HK-2 (cell line): ENCODE measurements around the gene RAP1A.
"Not testable (repeated sequence)": the region's sequence is repeated elsewhere in the genome, so short reads cannot be mapped to it uniquely, and the experiment has no call there.

Source experiments
- DNase-seq: peaks from one replicate; pipeline ENCODE4 v3.0.0-alpha.2; 2018; ENCODE audit not compliant: unreplicated experiment

RAP1A gene

DNA sequence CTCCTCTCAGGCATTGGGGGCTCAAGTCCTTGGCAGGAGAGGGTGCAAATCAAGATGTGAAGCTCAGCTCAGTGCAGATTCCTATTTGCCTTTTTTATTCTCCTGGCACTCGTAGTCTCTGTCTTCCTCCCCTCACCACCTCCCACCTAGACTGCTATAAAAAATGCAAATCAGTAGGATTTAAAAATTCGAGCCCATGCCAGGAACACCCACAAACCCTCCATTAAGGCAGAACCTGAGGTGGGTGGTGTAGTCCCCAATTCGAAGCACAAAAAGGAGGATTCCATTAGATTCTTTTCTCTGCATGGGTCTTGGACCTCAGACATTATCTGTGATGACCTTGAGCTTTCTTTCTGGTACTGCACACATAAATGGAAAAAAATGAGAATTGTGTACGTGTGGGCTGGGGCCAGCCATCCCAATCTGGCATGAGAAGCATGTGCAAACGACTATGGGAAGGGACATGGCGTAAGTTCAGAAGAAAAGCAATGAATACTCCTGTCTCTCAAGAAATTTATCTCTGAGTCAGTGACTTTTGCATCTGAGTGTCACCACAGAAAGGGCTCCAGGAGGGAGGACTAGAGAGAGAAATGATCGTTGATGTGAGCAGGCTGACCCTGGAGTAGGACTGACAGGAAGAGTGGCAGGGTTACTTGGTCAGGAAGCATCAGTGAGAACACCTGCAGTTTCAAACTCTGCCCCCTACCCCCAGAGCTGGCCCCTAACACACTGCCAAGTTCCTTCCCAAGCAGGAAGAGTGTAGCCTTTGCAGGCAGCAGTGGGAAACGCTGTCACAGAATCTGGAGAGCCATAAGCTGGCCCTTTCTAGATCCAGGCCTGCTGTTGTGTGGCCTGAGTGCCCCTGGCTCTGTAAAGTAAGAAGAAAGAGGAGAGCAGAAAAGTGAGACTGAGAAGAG, 117.9 kb downstream of the RAP1A start:
- DNase-seq: no peak

DNA sequence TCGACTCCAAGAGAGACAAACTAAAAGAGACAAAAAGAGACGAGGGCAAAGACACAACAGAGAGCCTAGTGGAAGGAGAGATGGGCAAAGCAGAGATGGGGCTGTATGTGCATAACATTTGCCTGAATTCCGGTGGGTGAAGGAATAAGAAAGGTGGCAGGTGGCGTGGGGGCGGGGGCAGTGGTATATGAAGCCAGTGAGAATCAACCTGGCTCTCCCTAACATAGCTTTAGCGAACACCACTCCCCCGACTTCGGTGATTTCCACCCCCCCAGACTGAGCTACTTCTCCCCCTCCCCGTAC, 118.5 kb downstream of the RAP1A start:
- no peak for DNase-seq

DNA sequence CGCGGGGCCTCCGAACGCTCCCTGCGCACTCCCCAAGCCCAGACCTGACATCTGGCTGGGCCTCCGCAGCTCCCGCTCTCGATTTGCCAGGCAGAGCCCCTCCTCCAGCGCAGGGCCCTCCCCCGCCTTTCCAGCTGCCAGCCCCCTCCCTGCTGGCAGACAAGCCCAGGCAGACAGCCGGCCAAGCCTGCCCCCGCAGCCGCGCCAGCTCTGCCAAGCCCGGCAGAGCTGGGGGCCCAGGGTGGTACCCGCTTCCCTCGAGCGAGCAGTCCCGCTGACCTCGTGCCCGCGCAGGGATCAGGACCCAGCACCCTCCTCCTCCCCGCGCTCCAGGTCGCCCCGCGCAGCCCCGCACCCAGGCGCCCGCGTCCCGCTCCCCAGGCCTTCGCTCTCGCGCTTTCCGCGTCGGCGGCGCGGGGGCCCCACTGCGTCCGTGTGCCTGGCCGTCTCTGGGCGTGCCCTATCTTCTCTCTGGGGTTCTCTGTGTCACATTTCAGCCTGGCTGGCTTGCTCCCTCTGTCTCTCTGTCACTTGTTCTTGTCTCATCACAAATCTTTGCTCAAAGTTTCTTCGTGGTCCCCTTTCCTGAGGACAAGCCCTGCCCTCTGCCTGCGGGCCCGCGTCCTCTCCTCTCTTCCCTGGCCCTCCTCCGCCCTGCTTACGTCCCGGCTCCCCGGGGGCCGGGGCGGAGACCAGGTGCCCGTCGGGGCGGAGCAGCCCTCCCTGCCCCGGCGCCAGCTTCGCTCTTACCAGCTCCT, 119.0 kb downstream of the RAP1A start:
- DNase-seq: peak; percentile 55

DNA sequence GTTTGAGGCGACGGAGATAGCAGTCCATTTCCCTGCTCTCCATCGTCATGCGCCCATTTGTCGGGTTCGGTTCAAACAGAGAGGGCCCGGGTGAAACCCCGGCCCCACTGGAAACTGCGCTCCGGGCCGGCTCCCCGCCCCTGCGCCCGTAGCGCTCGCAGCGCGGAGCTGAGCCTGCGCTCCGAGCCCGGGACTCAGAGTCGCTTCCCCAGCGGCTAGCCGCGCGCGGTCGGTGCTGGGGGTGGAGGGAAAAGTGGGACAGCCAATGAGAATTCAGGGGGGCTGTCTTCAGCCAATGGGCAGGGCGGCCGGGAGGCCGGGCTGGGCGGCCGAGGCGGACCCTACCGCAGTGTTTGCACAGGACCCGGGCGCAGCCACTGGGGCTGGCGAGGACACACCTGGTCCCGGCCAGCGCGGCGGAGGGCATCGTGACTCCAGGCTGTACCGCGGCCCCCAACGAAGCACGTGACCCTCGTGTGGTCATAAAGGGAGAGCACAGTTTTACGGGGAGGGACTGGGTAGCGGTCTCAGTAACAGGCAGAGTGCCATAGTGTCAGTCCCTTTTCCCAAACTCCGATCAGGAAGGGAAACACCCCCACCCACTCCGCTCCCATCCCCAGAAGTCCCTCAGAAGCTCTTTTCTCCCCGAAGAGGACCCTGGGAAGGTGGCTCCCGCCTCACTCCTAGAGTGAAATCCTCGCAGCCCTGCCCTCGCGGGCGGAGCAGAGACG, 119.8 kb downstream of the RAP1A start, which contains the start of gene INKA2:
Gene INKA2 (minus strand): TSS at position 202 of the 731 bp plus-strand sequence. CDS start 153 bp downstream, at position 49.
- DNase-seq: peak; percentile 93

DNA sequence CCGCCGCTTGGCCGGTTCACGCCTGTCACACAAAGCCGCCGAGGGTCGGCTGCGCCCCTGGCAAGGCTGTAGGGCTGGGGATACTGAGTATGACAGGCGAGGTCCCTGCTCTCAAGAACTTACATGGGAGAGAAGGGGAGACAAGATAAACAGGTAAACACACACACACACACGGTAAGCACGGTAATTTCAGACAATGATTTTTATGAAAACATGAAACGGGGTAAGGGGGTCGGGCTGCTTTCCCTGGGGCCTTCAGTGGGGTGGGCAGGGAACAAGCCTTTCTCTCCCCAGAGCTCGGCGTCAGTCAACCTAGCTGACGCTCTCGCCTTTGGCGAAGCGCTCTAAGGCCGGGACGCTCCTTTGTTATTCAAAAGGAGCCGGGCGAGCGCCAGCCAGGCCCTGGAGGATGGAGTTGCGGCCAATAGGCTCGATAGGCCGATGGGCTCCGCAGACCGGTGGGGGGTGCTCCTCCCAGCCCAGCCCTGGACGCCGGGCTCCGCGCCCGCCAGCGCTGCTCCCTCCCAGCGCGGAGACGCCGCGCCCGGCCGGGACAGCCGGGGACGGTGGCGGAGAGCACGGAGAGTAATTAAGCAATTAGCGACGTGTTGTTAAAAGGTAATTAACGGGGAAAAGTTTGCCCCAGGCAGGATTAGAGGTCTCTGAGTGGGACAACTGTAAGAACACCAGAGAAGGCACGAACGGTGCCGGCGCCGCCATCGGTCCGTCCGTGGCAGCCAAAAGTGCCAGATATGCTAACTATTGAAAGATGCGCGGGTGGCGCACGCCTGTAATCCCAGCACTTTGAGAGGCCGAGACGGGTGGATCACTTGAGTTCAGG, 120.6 kb downstream of the RAP1A start:
- peak; percentile 71 for DNase-seq

DNA sequence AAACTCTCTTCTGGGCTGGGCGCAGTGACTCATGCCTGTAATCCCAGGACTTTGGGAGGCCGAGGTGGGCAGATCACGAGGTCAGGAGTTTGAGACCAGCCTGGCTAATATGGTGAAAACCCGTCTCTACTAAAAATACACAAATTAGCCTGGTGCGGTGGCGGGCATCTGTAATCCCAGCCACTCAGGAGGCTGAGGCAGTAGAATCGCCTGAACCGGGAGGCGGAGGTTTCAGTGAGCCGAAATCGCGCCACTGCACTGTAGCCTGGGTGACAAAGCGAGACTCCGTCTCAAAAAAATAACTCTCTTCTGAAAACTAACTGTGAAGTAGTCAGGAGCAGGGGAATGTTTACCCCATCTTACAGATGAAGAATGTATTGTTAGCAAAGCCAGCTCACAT, 122.7 kb downstream of the RAP1A start:
- DNase-seq: not testable (repeated sequence)

DNA sequence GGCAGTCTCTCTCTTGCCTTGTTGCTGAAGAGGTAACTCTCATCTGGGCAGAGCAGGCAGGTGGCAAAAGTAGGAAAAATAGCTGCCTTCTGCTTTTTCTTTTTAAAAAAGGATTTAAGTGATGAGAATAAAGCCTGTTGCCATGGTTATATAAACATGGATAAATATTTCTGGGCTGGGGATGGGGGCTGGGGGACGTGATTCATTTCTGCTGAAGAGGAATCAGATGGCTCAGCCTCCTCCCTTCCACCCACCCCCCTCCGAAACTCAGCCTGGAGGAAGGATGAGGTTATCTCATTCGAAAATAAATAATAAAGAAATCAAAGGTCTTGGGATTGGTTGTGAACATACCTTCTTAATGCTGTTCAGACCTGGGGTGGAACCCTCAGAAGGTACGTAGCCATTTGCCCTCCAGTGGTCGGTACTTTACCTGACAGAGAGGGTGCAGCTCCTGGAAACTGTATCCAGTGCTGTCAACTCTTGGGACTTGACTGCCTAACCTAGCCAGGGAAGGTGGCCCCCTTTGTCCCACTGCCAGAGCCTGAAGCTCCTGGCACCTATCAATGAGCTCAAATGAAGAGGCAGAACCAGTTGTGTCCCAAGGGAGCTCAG, 123.5 kb downstream of the RAP1A start:
- DNase-seq: no peak

DNA sequence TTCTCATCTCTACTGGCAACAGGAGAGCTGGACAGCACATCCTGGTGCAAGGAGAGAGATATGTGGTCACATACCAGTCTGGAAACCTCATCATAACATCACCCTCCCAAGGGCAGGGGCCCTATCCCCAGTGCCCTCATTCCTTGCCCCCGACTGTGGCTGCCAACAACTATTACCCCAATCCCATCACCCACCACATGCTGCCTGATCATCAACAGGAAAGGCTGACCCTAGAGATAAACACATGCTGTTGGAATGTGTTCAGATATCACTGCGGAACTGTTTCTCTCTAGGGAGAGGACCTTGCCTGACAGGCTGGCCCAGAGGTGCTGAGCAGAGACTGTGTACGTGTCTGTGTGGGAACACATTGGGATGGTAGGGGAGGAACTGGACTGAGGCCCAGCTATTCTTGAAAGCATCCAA, 124.1 kb downstream of the RAP1A start:
- no peak for DNase-seq

DNA sequence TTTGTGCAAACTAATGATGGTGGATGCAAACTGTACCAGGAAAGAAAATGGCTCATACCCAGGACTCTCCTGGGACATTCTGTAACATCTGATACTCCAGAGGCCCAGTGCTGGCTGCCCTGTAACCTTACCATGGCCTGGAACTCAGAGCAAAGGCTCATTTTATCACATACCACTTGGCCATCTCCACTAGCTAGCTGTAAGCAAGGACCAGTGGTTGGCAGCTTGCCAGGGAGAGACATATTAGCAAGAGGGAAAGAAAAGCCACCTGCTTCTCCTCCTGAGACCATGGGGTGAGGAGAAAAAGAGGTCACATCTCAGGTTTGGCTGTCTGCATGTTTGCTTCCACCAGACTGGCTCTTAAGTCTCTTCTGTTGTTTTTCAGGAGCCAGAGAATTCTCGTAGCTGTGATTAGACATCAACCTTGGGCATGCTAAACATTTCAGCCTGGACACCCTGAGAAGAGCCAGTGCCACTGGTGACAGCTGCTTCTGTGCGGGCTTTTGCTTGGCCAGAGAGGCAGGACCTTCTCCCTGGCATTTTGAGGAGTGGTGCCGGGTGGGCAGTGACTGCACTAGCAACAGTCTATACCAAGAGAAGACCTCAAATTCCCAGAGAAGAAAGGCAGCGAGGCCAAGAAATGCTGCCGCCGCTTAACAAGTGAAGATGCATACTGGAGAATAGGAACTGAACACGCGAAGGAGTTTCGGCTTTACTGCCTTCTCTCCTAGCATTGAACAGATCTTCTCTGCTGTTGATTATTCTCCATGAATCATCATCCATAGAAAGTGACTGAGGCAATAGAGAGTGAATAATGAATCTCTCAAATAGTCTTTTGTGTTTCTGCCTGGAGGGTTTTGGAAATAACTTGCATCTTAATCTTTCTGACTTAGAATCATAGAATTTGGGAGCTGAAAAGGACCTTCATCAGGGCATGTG, 126.4 kb downstream of the RAP1A start:
- no peak for DNase-seq

DNA sequence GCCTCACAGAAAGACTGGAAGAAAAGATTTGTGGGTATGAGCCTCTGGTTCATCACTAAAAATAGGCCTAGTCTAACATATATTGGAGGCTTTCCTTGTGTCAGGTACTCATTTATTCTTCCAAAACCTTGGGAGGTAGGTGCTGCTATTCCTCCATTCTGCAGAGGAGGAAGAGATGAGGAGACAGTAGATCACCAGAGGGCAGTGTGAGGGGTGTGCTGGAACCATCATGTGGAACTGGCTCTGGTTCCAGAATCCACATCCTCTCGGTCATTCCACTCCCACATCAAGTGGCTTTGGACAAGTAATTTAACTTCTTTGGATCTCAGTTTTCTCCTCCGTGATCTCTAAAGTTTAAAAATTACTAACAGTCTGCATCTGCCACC, 127.0 kb downstream of the RAP1A start:
- DNase-seq: no peak

DNA sequence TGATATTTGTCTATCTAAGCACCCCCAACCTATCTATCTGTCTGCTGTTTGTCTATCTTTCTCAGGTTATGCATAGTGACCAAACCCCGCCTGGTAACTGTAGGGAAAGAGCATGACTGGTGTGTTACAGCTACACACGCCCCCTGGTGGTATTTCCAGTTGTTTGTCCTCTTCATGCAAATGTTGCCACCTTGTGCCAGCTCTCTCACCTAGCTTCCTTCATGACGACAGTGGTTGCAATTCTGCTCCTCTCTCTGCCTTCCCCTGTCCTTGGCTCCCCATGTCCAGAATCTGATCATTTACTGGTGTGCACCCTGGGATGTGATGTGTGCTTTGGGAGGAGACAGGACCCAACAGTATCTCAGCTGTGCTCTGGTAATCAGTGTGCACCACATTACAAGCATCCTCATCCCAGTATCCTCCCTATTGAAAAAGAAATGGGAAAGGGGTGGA, 127.7 kb downstream of the RAP1A start:
- DNase-seq: peak; percentile 58

DNA sequence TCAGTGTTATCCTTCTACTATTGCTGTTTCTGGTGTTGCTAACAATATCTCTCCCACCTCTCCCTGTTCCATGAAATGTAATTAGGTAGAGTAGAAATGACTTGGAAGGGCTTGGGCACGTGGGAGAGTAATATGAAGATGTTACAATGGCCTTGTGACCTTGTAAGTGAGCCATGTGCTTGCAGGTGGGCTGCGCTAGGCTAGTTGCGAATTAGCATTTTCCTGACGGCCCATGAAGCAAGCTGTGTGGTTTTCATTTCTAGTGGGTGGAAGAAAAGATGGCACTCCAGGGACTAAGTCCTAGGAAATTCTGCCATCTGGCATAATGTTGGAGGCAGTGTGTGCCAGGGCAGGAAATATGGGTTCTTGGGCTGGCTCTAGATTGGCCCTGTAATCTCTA, 128.4 kb downstream of the RAP1A start:
- no peak for DNase-seq

DNA sequence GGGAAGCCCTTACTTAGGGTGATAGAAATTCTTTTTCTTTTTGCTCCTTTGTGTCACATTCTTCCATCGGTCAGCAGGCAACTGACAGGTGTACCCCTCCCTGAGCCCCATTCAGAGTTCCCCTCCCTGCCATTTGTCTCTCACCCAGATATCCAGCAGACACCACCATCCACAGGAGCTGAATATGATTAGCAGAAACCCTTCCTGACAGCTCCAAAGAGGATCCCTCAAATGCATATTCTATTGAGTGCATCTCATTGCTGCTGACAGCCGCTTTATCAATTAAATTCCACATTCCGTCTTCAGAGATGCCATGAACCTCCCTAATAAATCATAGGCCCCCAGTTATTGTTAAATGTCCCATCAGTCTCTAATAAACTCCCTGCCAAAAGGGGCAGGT, 130.0 kb downstream of the RAP1A start:
- no peak for DNase-seq

DNA sequence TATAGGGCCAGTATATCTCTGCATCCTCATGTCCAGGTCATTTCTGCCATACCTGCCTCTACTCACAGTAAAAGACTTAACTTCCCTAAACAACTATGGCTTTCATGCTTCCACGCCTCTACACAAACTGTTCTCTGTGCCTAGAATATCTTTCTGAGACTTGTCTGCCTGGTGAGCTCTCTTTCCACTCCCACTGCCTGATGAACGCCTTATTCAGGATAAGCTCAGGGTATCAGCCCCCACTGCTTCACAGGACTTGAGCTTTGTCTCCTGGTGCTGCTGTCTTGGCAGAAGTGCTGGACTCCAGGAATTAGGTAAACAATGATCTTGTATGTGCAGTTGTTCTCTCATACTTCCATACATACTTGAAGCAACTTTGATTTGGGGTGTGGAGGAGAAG, 131.3 kb downstream of the RAP1A start:
- no peak for DNase-seq

DNA sequence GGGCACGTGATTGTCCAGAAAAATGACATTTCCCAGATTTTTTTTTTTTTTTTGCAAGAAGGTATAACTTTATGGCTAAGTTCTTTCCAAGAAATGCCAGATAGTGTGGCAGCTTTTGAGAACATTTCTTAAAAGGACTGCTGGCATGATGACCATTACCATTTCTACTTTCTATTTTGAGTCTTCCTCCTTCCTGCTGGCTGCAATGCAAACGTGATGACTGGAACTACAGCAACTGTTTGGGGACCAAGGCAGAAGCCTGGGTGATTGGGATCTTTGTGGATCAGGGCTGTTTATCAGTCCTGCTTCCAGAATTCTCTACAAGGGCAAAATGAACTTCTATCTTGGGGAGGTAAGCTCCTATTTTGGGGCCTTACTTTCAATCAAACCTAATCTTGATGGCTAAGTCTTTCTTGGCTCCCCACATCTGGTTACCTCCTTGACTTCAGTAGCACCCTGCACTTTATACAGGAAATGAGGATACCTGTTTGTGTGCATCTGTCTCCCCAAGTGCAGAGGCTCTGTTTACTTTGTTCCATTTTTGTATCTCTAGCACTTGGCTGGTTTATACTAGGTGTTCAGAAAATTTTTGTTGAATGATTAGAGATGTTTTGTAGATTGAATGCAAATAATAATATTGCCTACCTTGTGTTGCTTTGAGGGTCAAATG, 132.5 kb downstream of the RAP1A start:
- no peak for DNase-seq

DNA sequence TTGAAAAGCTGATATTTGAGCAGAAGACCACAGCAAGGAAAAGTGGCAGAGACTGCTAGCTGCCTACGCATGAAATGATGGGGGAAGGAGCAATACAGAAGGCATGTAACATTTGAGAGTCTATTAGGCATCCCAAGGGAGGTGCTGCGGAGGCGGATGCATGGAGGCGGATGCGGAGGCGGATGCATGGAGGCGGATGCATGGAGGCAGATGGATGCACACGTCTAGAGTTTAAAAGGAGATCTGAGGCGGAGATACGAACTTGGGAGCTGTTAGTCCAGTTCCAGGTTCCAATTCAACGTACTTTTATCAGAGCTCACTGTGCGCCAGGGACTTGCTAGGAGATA, 135.4 kb downstream of the RAP1A start:
- peak; percentile 46 for DNase-seq

DNA sequence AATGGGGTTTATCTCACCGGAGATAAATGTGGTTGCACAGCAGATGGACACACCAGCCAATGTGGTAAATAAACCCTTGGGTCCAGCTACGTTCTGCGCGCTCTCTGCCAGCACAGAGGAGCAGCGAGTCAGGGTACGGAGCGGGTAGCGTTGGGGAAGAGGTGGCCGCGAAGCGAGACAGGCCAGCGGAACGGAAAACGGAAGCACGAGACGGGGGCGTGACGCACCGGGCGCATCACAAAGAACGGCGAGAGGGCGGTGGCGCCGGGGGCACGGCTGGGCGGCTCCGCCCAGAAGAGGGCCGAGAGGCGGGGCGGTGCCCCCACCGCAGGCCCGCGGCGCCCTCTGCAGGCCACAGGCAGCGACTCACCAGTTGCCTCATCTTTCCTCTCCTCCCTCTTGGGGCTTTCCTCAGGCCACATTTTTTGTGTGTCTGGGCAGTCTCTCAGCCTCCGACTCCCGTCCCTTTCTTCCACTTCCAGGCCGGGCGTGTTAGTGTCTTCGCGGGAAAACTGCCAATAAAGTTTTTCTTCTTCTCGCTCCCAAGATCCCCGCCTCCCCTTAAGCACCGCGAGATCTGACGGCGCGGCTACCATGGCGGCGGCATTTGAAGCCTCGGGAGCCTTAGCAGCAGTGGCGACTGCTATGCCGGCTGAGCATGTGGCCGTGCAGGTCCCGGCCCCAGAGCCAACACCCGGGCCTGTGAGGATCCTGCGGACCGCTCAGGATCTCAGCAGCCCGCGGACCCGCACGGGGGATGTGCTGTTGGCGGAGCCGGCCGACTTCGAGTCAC, 135.9 kb downstream of the RAP1A start, which contains the start of gene DDX20:
Gene DDX20 (plus strand): TSS at position 571 of the 793 bp plus-strand sequence. CDS start 24 bp downstream, at position 595.
- peak; percentile 89 for DNase-seq

DNA sequence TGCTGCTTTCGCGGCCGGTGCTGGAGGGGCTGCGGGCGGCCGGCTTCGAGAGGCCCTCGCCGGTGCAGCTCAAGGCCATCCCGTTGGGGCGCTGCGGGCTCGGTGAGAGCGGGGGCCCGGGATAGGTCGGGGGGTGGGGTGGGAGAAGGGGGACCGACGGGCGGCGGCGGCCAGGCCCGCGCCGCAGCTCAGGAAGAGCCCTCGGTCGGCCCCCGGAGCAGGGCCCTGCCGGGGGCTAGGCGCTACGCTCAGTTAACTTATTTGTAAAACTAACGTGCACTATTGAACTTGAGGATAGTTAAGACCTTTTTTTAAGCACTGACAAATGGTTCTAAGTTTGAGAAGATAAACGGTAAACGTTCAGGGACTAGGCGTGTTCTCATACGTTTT, 136.5 kb downstream of the RAP1A start:
- DNase-seq: no peak
